GM23338 (cell line): Measurements from ENCODE around the gene APOBEC3A.

ENCODE experiments used
- CREB1 ChIP-seq: fragments of 250-450 bp; sonication (Bioruptor Pico); IDR thresholded peaks from 2 replicates; pipeline ENCODE4 v1.5.0; 2020; ENCODE audit warnings: low read depth, mild to moderate bottlenecking, moderate library complexity
- CTCF ChIP-seq, 2 experiments: fragments of 200-600 bp in 1 of 2; sonication (generic) in 1 of 2; conservative IDR thresholded peaks; 2 replicates each; pipeline versions ENCODE4 v1.5.1 to v1.6.1; 2016 to 2017; ENCODE audit warnings: antibody characterized with exemption in 2 of 2, low read depth in 2 of 2, mild to moderate bottlenecking in 2 of 2, moderate library complexity in 1 of 2
- ETS1 ChIP-seq: IDR thresholded peaks from 2 replicates; pipeline ENCODE4 v1.6.1; 2016; ENCODE audit warnings: antibody characterized with exemption
- EZH2 ChIP-seq: fragments of 200-600 bp; sonication (generic); IDR thresholded peaks from one replicate; pipeline ENCODE4 v1.8.0; 2017; ENCODE audit warnings: antibody characterized with exemption, mild to moderate bottlenecking, low read depth; ENCODE audit not compliant: unreplicated experiment
- EZH2phosphoT487 ChIP-seq: fragments of 200-600 bp; sonication (generic); IDR thresholded peaks from one replicate; pipeline ENCODE4 v1.8.1; 2018; ENCODE audit warnings: antibody characterized with exemption; ENCODE audit not compliant: unreplicated experiment
- JUNB ChIP-seq: IDR thresholded peaks from one replicate; pipeline ENCODE4 v1.6.1; 2016; ENCODE audit warnings: antibody characterized with exemption; ENCODE audit not compliant: unreplicated experiment
- NANOG ChIP-seq: IDR thresholded peaks from 2 replicates; pipeline ENCODE4 v1.6.1; 2016; ENCODE audit warnings: antibody characterized with exemption, borderline replicate concordance
- POLR2AphosphoS5 ChIP-seq: IDR thresholded peaks from 2 replicates; pipeline ENCODE4 v1.6.1; 2016; ENCODE audit warnings: antibody characterized with exemption, low read depth
- STAT1 ChIP-seq: IDR thresholded peaks from one replicate; pipeline ENCODE4 v1.6.1; 2016; ENCODE audit warnings: antibody characterized with exemption; ENCODE audit not compliant: unreplicated experiment
- ZNF114 ChIP-seq: fragments of 250-450 bp; sonication (Bioruptor Pico); IDR thresholded peaks from 2 replicates; pipeline ENCODE4 v1.5.0; 2020; ENCODE audit warnings: mild to moderate bottlenecking, moderate library complexity
- ZNF331 ChIP-seq: fragments of 250-450 bp; sonication (Bioruptor Pico); IDR thresholded peaks from 2 replicates; pipeline ENCODE4 v1.5.0; 2020; ENCODE audit warnings: low read depth, mild to moderate bottlenecking, moderate library complexity
- TF ChIP-seq, protein P1 (sequence below): IDR thresholded peaks from one replicate; pipeline ENCODE4 v1.6.1; 2018; ENCODE audit warnings: antibody characterized with exemption; ENCODE audit not compliant: unreplicated experiment
- TF ChIP-seq, protein P2 (sequence below): fragments of 250-450 bp; sonication (Bioruptor Pico); IDR thresholded peaks from 2 replicates; pipeline ENCODE4 v1.5.0; 2020; ENCODE audit warnings: mild to moderate bottlenecking, moderate library complexity

GRCh38 chr22:38955926-38956325 lies 1.5 kb upstream of the APOBEC3A start:
- TF ChIP-seq ETS1 (no peak), CTCF (conservative IDR thresholded peaks at IDR 0.05; ENCODE audit: low read depth in 2 of 2) (no peak), ZNF114 (CRISPR knock-in tag) (no peak), CREB1 (CRISPR knock-in tag) (no peak), POLR2AphosphoS5 (no peak), EZH2 (no peak), JUNB (no peak), ZNF331 (CRISPR knock-in tag) (no peak), EZH2phosphoT487 (no peak), NANOG (no peak), STAT1 (no peak)
- TF ChIP-seq, protein P1, sequence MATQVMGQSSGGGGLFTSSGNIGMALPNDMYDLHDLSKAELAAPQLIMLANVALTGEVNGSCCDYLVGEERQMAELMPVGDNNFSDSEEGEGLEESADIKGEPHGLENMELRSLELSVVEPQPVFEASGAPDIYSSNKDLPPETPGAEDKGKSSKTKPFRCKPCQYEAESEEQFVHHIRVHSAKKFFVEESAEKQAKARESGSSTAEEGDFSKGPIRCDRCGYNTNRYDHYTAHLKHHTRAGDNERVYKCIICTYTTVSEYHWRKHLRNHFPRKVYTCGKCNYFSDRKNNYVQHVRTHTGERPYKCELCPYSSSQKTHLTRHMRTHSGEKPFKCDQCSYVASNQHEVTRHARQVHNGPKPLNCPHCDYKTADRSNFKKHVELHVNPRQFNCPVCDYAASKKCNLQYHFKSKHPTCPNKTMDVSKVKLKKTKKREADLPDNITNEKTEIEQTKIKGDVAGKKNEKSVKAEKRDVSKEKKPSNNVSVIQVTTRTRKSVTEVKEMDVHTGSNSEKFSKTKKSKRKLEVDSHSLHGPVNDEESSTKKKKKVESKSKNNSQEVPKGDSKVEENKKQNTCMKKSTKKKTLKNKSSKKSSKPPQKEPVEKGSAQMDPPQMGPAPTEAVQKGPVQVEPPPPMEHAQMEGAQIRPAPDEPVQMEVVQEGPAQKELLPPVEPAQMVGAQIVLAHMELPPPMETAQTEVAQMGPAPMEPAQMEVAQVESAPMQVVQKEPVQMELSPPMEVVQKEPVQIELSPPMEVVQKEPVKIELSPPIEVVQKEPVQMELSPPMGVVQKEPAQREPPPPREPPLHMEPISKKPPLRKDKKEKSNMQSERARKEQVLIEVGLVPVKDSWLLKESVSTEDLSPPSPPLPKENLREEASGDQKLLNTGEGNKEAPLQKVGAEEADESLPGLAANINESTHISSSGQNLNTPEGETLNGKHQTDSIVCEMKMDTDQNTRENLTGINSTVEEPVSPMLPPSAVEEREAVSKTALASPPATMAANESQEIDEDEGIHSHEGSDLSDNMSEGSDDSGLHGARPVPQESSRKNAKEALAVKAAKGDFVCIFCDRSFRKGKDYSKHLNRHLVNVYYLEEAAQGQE: no peak
- TF ChIP-seq, protein P2, sequence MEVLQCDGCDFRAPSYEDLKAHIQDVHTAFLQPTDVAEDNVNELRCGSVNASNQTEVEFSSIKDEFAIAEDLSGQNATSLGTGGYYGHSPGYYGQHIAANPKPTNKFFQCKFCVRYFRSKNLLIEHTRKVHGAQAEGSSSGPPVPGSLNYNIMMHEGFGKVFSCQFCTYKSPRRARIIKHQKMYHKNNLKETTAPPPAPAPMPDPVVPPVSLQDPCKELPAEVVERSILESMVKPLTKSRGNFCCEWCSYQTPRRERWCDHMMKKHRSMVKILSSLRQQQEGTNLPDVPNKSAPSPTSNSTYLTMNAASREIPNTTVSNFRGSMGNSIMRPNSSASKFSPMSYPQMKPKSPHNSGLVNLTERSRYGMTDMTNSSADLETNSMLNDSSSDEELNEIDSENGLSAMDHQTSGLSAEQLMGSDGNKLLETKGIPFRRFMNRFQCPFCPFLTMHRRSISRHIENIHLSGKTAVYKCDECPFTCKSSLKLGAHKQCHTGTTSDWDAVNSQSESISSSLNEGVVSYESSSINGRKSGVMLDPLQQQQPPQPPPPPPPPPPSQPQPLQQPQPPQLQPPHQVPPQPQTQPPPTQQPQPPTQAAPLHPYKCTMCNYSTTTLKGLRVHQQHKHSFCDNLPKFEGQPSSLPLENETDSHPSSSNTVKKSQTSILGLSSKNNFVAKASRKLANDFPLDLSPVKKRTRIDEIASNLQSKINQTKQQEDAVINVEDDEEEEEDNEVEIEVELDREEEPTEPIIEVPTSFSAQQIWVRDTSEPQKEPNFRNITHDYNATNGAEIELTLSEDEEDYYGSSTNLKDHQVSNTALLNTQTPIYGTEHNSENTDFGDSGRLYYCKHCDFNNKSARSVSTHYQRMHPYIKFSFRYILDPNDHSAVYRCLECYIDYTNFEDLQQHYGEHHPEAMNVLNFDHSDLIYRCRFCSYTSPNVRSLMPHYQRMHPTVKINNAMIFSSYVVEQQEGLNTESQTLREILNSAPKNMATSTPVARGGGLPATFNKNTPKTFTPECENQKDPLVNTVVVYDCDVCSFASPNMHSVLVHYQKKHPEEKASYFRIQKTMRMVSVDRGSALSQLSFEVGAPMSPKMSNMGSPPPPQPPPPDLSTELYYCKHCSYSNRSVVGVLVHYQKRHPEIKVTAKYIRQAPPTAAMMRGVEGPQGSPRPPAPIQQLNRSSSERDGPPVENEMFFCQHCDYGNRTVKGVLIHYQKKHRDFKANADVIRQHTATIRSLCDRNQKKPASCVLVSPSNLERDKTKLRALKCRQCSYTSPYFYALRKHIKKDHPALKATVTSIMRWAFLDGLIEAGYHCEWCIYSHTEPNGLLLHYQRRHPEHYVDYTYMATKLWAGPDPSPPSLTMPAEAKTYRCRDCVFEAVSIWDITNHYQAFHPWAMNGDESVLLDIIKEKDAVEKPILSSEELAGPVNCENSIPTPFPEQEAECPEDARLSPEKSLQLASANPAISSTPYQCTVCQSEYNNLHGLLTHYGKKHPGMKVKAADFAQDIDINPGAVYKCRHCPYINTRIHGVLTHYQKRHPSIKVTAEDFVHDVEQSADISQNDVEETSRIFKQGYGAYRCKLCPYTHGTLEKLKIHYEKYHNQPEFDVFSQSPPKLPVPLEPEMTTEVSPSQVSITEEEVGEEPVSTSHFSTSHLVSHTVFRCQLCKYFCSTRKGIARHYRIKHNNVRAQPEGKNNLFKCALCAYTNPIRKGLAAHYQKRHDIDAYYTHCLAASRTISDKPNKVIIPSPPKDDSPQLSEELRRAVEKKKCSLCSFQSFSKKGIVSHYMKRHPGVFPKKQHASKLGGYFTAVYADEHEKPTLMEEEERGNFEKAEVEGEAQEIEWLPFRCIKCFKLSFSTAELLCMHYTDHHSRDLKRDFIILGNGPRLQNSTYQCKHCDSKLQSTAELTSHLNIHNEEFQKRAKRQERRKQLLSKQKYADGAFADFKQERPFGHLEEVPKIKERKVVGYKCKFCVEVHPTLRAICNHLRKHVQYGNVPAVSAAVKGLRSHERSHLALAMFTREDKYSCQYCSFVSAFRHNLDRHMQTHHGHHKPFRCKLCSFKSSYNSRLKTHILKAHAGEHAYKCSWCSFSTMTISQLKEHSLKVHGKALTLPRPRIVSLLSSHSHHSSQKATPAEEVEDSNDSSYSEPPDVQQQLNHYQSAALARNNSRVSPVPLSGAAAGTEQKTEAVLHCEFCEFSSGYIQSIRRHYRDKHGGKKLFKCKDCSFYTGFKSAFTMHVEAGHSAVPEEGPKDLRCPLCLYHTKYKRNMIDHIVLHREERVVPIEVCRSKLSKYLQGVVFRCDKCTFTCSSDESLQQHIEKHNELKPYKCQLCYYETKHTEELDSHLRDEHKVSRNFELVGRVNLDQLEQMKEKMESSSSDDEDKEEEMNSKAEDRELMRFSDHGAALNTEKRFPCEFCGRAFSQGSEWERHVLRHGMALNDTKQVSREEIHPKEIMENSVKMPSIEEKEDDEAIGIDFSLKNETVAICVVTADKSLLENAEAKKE (CRISPR knock-in tag): no peak
